WTC11 (cell line): Measurements from ENCODE around the gene GJD3. TPM values are rescaled to one million over a fixed set of nuclear protein-coding genes. Genes with fewer than 3 reads are reported as not detected.
A peak's percentile ranks its signal among the peaks of the same experiment; 100 is the strongest.
"Not testable (repeated sequence)": the region's sequence is repeated elsewhere in the genome, so short reads cannot be mapped to it uniquely, and the experiment has no call there.

Source experiments
- ATAC-seq: fragments of 200-7000 bp; cut with Tn5 transposase; 2 replicates; pipeline ENCODE4 v1.10.0; 2021; ENCODE audit warnings: mild to moderate bottlenecking, moderate library complexity
- CTCF ChIA-PET: fragments of 300-600 bp; sonication (Branson Sonifier 250); formaldehyde crosslinking; loops from one replicate; lab custom pipeline; 2021; ENCODE audit warnings: antibody characterized with exemption; lab: Charles Lee
- POLR2A ChIA-PET: fragments of 350-600 bp; sonication (Branson Sonifier 250); formaldehyde crosslinking; loops from one replicate; lab custom pipeline; 2021; ENCODE audit warnings: antibody characterized with exemption; lab: Charles Lee
- DNase-seq: peaks from one replicate; pipeline ENCODE4 v3.0.0; 2021; ENCODE audit warnings: low spot score
- H3K27ac Mint-ChIP-seq: 2 replicates; pipeline ENCODE4 v1.8.0; 2021; ENCODE audit warnings: mixed read lengths
- H3K27me3 Mint-ChIP-seq: 2 replicates; pipeline ENCODE4 v1.8.0; 2021; ENCODE audit warnings: low read depth, mild to moderate bottlenecking, moderate library complexity, mixed read lengths
- H3K36me3 Mint-ChIP-seq: 2 replicates; pipeline ENCODE4 v1.8.0; 2021; ENCODE audit warnings: mixed read lengths
- H3K4me1 Mint-ChIP-seq: 2 replicates; pipeline ENCODE4 v1.8.0; 2022; ENCODE audit warnings: mixed read lengths
- H3K4me3 Mint-ChIP-seq: 2 replicates; pipeline ENCODE4 v1.8.0; 2021; ENCODE audit warnings: mild to moderate bottlenecking, moderate library complexity, mixed read lengths
- H3K9me3 Mint-ChIP-seq: 2 replicates; pipeline ENCODE4 v1.8.0; 2021; ENCODE audit warnings: mixed read lengths
- ESRRA ChIP-seq: sonication (generic); formaldehyde crosslinking; IDR thresholded peaks from 2 replicates; pipeline ENCODE4 v1.8.1; 2022; ENCODE audit warnings: mild to moderate bottlenecking, missing genetic modification reagents, borderline replicate concordance
- FOXK1 ChIP-seq: sonication (generic); formaldehyde crosslinking; IDR thresholded peaks from 2 replicates; pipeline ENCODE4 v1.8.0; 2022; ENCODE audit warnings: mild to moderate bottlenecking, moderate library complexity, missing genetic modification reagents
- IRF2 ChIP-seq: sonication (generic); formaldehyde crosslinking; IDR thresholded peaks from 2 replicates; pipeline ENCODE4 v1.8.0; 2022; ENCODE audit warnings: low read depth, missing genetic modification reagents, borderline replicate concordance
- MAX ChIP-seq: sonication (generic); formaldehyde crosslinking; IDR thresholded peaks from 2 replicates; pipeline ENCODE4 v1.8.0; 2022; ENCODE audit warnings: mild to moderate bottlenecking, missing genetic modification reagents
- ZNF121 ChIP-seq: sonication (generic); formaldehyde crosslinking; IDR thresholded peaks from 2 replicates; pipeline ENCODE4 v1.8.0; 2023; ENCODE audit warnings: missing genetic modification reagents
- ZNF396 ChIP-seq: fragments of 250-450 bp; sonication (Bioruptor Pico); IDR thresholded peaks from 2 replicates; pipeline ENCODE4 v1.8.0; 2021; ENCODE audit warnings: mild to moderate bottlenecking, moderate library complexity, borderline replicate concordance
- ZNF532 ChIP-seq: fragments of 250-450 bp; sonication (Bioruptor Pico); IDR thresholded peaks from 2 replicates; pipeline ENCODE4 v1.9.0; 2021; ENCODE audit warnings: mild to moderate bottlenecking, borderline replicate concordance
- total RNA-seq: library from RNA; stranded (reverse); gene quantifications from 3 replicates; pipeline ENCODE4 v1.2.3, GENCODE V29; 2021
- TF ChIP-seq, protein P1 (sequence below): sonication (generic); formaldehyde crosslinking; IDR thresholded peaks from 2 replicates; pipeline ENCODE4 v1.8.0; 2023; ENCODE audit warnings: mild to moderate bottlenecking, missing genetic modification reagents
- TF ChIP-seq, protein P2 (sequence below): fragments of 250-450 bp; sonication (Bioruptor Pico); IDR thresholded peaks from 2 replicates; pipeline ENCODE4 v2.1.2; 2022; ENCODE audit warnings: mild to moderate bottlenecking, moderate library complexity

GJD3 gene
- total RNA-seq, 1 experiment from 2014 or later: 2.3 TPM

DNA sequence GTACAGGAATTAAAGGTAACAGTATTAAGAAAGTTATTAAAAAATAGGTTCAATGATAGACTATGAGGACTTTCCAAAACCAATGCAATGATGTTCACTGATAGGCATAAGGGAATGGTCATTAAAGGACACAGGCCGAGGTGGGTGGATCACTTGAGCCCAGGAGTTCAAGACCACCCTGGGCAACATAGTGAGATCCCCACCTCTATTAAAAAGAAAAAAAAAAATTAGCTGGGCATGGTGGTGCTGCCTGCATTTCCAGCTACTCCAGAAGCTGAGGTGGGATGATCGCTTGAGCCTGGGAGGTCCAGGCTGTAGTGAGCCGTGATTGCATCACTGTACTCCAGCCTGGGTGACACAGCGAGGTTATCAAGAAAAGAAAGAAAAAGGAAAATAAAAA is 47.3 kb upstream of the GJD3 start:
- peak overlapping the region; percentile 47 for H3K4me3 Mint-ChIP-seq

DNA sequence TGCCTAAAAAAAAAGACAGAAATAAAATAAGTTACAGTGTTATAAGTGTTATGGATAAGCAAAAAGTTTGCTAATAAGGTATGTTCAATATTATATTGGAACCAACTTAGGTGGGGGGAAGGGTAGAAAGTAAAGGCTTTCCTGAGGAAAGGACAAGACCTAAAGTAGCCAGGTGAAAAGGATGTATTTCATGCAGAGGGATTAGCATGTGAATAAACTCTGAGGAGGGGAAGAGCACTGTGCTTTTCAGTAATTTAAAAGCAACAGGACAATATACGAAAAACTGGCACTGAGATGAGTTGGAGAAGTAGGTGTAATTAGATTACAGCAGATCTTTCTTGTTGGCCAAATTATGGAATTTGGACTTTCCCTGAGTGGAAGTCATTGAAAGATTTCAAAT is 45.5 kb upstream of the GJD3 start:
- H3K36me3 Mint-ChIP-seq: peaks cover 79% of the 10 kb centered on the region
- H3K27me3 Mint-ChIP-seq: no peaks in the 10 kb centered on the region
- ChIA-PET CTCF (interaction anchor here (1.0 to 2.0 kb wide), 6 partner anchors 40 to 150 kb away, joined by 3 to 9 read pairs (median 6); no protein-coding TSS in a partner anchor), POLR2A (no interaction called here)
- peak overlapping the region; percentile 42 for H3K4me3 Mint-ChIP-seq
- peaks cover 42% of the 10 kb centered on the region for H3K4me1 Mint-ChIP-seq
- DNase-seq: no peak
- TF ChIP-seq, protein P1, sequence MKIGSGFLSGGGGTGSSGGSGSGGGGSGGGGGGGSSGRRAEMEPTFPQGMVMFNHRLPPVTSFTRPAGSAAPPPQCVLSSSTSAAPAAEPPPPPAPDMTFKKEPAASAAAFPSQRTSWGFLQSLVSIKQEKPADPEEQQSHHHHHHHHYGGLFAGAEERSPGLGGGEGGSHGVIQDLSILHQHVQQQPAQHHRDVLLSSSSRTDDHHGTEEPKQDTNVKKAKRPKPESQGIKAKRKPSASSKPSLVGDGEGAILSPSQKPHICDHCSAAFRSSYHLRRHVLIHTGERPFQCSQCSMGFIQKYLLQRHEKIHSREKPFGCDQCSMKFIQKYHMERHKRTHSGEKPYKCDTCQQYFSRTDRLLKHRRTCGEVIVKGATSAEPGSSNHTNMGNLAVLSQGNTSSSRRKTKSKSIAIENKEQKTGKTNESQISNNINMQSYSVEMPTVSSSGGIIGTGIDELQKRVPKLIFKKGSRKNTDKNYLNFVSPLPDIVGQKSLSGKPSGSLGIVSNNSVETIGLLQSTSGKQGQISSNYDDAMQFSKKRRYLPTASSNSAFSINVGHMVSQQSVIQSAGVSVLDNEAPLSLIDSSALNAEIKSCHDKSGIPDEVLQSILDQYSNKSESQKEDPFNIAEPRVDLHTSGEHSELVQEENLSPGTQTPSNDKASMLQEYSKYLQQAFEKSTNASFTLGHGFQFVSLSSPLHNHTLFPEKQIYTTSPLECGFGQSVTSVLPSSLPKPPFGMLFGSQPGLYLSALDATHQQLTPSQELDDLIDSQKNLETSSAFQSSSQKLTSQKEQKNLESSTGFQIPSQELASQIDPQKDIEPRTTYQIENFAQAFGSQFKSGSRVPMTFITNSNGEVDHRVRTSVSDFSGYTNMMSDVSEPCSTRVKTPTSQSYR (CRISPR knock-in tag): 0 out of 2 replicates have a peak, but pooled peaks have one; percentile 31
- no peak for TF ChIP-seq ESRRA (CRISPR knock-in tag)
- TF ChIP-seq, all 79 proteins: peak for 1
- ATAC-seq: peak; percentile 72
- no peaks in the 10 kb centered on the region for H3K9me3 Mint-ChIP-seq
- H3K27ac Mint-ChIP-seq: peak overlapping the region; percentile 82

More for the DNA sequence above, 47.3 kb upstream of the GJD3 start:
- ATAC-seq (no peak), DNase-seq (no peak)
- POLR2A ChIA-PET: no interaction called here
- Mint-ChIP-seq H3K36me3 (peaks cover 82% of the 10 kb centered on the region), H3K27ac (peak overlapping the region; percentile 86), H3K27me3 (no peaks in the 10 kb centered on the region), H3K4me1 (peaks cover 57% of the 10 kb centered on the region), H3K9me3 (no peaks in the 10 kb centered on the region)
- TF ChIP-seq ZNF121 (CRISPR knock-in tag) (peak; percentile 84; the same call in 1 of the 2 replicates), ZNF532 (CRISPR knock-in tag) (no peak), ZNF396 (CRISPR knock-in tag) (no peak), MAX (CRISPR knock-in tag) (no peak), IRF2 (CRISPR knock-in tag) (no peak), FOXK1 (no peak)
- TF ChIP-seq, protein P2, sequence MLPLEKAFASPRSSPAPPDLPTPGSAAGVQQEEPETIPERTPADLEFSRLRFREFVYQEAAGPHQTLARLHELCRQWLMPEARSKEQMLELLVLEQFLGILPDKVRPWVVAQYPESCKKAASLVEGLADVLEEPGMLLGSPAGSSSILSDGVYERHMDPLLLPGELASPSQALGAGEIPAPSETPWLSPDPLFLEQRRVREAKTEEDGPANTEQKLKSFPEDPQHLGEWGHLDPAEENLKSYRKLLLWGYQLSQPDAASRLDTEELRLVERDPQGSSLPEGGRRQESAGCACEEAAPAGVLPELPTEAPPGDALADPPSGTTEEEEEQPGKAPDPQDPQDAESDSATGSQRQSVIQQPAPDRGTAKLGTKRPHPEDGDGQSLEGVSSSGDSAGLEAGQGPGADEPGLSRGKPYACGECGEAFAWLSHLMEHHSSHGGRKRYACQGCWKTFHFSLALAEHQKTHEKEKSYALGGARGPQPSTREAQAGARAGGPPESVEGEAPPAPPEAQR (CRISPR knock-in tag): no peak
- CTCF ChIA-PET: interaction anchor here (1.2 to 2.0 kb wide), 3 partner anchors 14 to 148 kb away, joined by 4 to 9 read pairs (median 8); no protein-coding TSS in a partner anchor

- peak overlapping the region; percentile 42; the same call in 1 of the 2 replicates for H3K4me3 Mint-ChIP-seq
- POLR2A ChIA-PET, H3K27me3 Mint-ChIP-seq, H3K9me3 Mint-ChIP-seq, ATAC-seq, DNase-seq: not testable (repeated sequence)
- TF ChIP-seq ZNF121 (CRISPR knock-in tag): peak; percentile 92
- H3K27ac Mint-ChIP-seq: peak overlapping the region; percentile 82; the same call in 1 of the 2 replicates
- H3K36me3 Mint-ChIP-seq: peaks cover 83% of the 10 kb centered on the region
- CTCF ChIA-PET: interaction anchor here (0.7 to 2.5 kb wide), 6 partner anchors 8 to 125 kb away, joined by 3 to 11 read pairs (median 4); partner anchors contain the start of gene TOP2A
- H3K4me1 Mint-ChIP-seq: peaks cover 42% of the 10 kb centered on the region
These were observed 45.0 kb upstream of the GJD3 start for GRCh38 chr17:40409540-40409939.
